IMR-90 (cell line): ENCODE results near the gene BSDC1. TPM values are rescaled to one million over a fixed set of nuclear protein-coding genes. Genes with fewer than 3 reads are reported as not detected.

Experiments
- ATAC-seq: fragments of 200-7000 bp; cut with Tn5 transposase; 2 replicates; pipeline ENCODE4 v1.9.1; 2020; ENCODE audit warnings: low read depth, mild to moderate bottlenecking, moderate library complexity
- BruUV-seq: library from RNA; stranded (reverse); fragments of 400-500 nt; replicated peaks from 2 replicates; lab custom pipeline; 2021; lab: Mats Ljungman, UMichigan
- CTCF ChIA-PET: fragments of 300-600 bp; formaldehyde crosslinking; extraction: SDS; loops from one replicate; lab custom pipeline; 2021; ENCODE audit warnings: antibody characterized with exemption; lab: Yijun Ruan, JAX
- POLR2A ChIA-PET: fragments of 300-600 bp; sonication (Branson Sonifier 250); formaldehyde crosslinking; loops from one replicate; lab custom pipeline; 2022; ENCODE audit warnings: antibody characterized with exemption; ENCODE audit not compliant: unreplicated experiment; lab: Charles Lee
- DNase-seq: peaks from one replicate; pipeline ENCODE4 v3.0.0; 2013
- H2AFZ ChIP-seq: replicated peaks from 2 replicates; pipeline ENCODE3; 2013; ENCODE audit warnings: low read length, mild to moderate bottlenecking; ENCODE audit not compliant: poor library complexity
- H2AK5ac ChIP-seq: 2 replicates; pipeline ENCODE4 v1.6.1; 2013; ENCODE audit warnings: low read depth, low read length, inconsistent platforms
- H2AK9ac ChIP-seq: replicated peaks from 2 replicates; pipeline ENCODE3; 2013; ENCODE audit warnings: mild to moderate bottlenecking, low read depth, low read length, moderate library complexity; ENCODE audit not compliant: poor library complexity
- H2BK120ac ChIP-seq: 2 replicates; pipeline ENCODE4 v1.6.1; 2013; ENCODE audit warnings: low read depth, low read length, inconsistent platforms
- H2BK15ac ChIP-seq: 3 replicates; pipeline ENCODE4 v1.6.1; 2013; ENCODE audit warnings: low read depth, low read length, inconsistent platforms
- H2BK20ac ChIP-seq: 2 replicates; pipeline ENCODE4 v1.6.1; 2013; ENCODE audit warnings: low read depth, mild to moderate bottlenecking, inconsistent platforms, low read length, moderate library complexity
- H2BK5ac ChIP-seq: 2 replicates; pipeline ENCODE4 v1.6.1; 2013; ENCODE audit warnings: mild to moderate bottlenecking, low read depth, low read length, inconsistent platforms; ENCODE audit not compliant: poor library complexity, severe bottlenecking
- H3K14ac ChIP-seq: replicated peaks from 2 replicates; pipeline ENCODE4 v1.6.1; 2013; ENCODE audit warnings: low read depth, low read length, inconsistent platforms
- H3K18ac ChIP-seq: 2 replicates; pipeline ENCODE4 v1.6.1; 2013; ENCODE audit warnings: low read depth, low read length, control low read depth
- H3K23ac ChIP-seq: 2 replicates; pipeline ENCODE4 v1.6.1; 2013; ENCODE audit warnings: low read depth, low read length, inconsistent platforms
- H3K27ac ChIP-seq: 2 replicates; pipeline ENCODE4 v1.5.1; 2013; ENCODE audit warnings: mild to moderate bottlenecking, control low read depth, low read length; ENCODE audit not compliant: insufficient read depth
- H3K27me3 ChIP-seq: 2 replicates; pipeline ENCODE4 v1.6.1; 2013; ENCODE audit warnings: low read length; ENCODE audit not compliant: control insufficient read depth, insufficient read depth
- H3K36me3 ChIP-seq: 2 replicates; pipeline ENCODE4 v1.6.1; 2013; ENCODE audit warnings: low read length, mixed read lengths; ENCODE audit not compliant: control insufficient read depth, insufficient read depth
- H3K4ac ChIP-seq: 2 replicates; pipeline ENCODE4 v1.6.1; 2013; ENCODE audit warnings: low read depth, low read length, inconsistent platforms
- H3K4me1 ChIP-seq: 2 replicates; pipeline ENCODE4 v1.6.1; 2013; ENCODE audit warnings: low read length, mixed read lengths; ENCODE audit not compliant: control insufficient read depth, insufficient read depth
- H3K4me2 ChIP-seq: 2 replicates; pipeline ENCODE4 v1.6.1; 2013; ENCODE audit warnings: low read depth, mild to moderate bottlenecking, control low read depth, low read length, moderate library complexity
- H3K4me3 ChIP-seq: 2 replicates; pipeline ENCODE4 v1.5.1; 2013; ENCODE audit warnings: low read depth, mild to moderate bottlenecking, control low read depth, low read length, moderate library complexity; ENCODE audit not compliant: insufficient read depth
- H3K56ac ChIP-seq: 2 replicates; pipeline ENCODE4 v1.6.1; 2013; ENCODE audit warnings: low read length, inconsistent platforms; ENCODE audit not compliant: insufficient read depth; ENCODE audit errors: extremely low read depth
- H3K79me1 ChIP-seq, 2 experiments: 2 replicates each; pipeline ENCODE4 v1.6.1; 2013; ENCODE audit warnings: low read length in 2 of 2, inconsistent platforms in 1 of 2, low read depth in 1 of 2
- H3K9ac ChIP-seq: 2 replicates; pipeline ENCODE4 v1.6.1; 2013; ENCODE audit warnings: low read depth, low read length, control low read depth
- H3K9me1 ChIP-seq: 2 replicates; pipeline ENCODE4 v1.6.1; 2013; ENCODE audit warnings: low read length, inconsistent platforms; ENCODE audit not compliant: insufficient read depth
- H3K9me3 ChIP-seq: 2 replicates; pipeline ENCODE4 v1.6.1; 2013; ENCODE audit warnings: low read length; ENCODE audit not compliant: control insufficient read depth, insufficient read depth
- H4K20me1 ChIP-seq: 2 replicates; pipeline ENCODE4 v1.6.1; 2013; ENCODE audit warnings: low read length, inconsistent platforms; ENCODE audit not compliant: insufficient read depth
- H4K5ac ChIP-seq: 2 replicates; pipeline ENCODE4 v1.6.1; 2013; ENCODE audit warnings: mild to moderate bottlenecking, low read depth, low read length, control low read depth
- H4K8ac ChIP-seq, 2 experiments: 2 replicates each; pipeline ENCODE4 v1.6.1; 2013; ENCODE audit warnings: low read depth in 2 of 2, low read length in 2 of 2, control low read depth in 1 of 2, inconsistent platforms in 1 of 2
- H4K91ac ChIP-seq: 2 replicates; pipeline ENCODE4 v1.6.1; 2013; ENCODE audit warnings: low read depth, low read length, inconsistent platforms; ENCODE audit not compliant: insufficient read depth
- CHD1 ChIP-seq: IDR thresholded peaks from 2 replicates; pipeline ENCODE4 v1.6.1; 2012; ENCODE audit warnings: low read depth, low read length, improper control_type of control experiment
- FOS ChIP-seq: fragments of 150-350 bp; IDR thresholded peaks from 2 replicates; pipeline ENCODE4 v1.6.1; 2016; ENCODE audit warnings: low read depth, low read length
- SMC3 ChIP-seq: fragments of 150-350 bp; IDR thresholded peaks from 2 replicates; pipeline ENCODE4 v1.6.1; 2016; ENCODE audit warnings: low read depth, mild to moderate bottlenecking, antibody characterized with exemption, low read length, moderate library complexity
- WGBS, 2 experiments: methylation state at CpG; one replicate each; pipeline versions ENCODE4 v1.1.5 to v1.1.7; 2013; ENCODE audit warnings: missing lambda C conversion rate in 2 of 2; ENCODE audit not compliant: insufficient read length in 1 of 2; ENCODE audit errors: extremely low coverage in 2 of 2; 5-methylcytosine and 5-hydroxymethylcytosine counted together
- dilution Hi-C: fragments of 300-500 bp; cut with HindIII; formaldehyde crosslinking; loops from one replicate; pipeline ENCODE4 v1.14.3; 2018; ENCODE audit warnings: low sequenced_read_pairs; ENCODE audit not compliant: unreplicated experiment
- in situ Hi-C: fragments of 300-500 bp; cut with MboI; formaldehyde crosslinking; loops from 3 replicates; pipeline ENCODE4 v1.14.3; 2019; ENCODE audit warnings: low sequenced_read_pairs, inconsistent platforms, mixed read lengths
- intact Hi-C: fragments of 100-400 bp; cut with micrococcal nuclease; formaldehyde crosslinking; loops from 2 replicates; pipeline ENCODE4 v1.10.0; 2022
- polyA plus RNA-seq, 3 experiments: library from polyadenylated mRNA; depleted of rRNA; stranded (reverse); fragments of >200 nt; gene quantifications; 2 replicates each; pipeline ENCODE4 v1.2.3, GENCODE V29; 2012; ENCODE audit warnings: low replicate concordance in 1 of 3
- total RNA-seq: library from RNA; depleted of rRNA; stranded (reverse); fragments of >200 nt; gene quantifications from 2 replicates; pipeline ENCODE4 v1.2.3, GENCODE V29; 2012

Gene BSDC1
- total and polyA plus RNA-seq, 2 of the 4 experiments (the other 2 are of a cell fraction), result 56.8 to 60.4 TPM

- no peak overlapping the region for H3K9ac ChIP-seq
- H2AK5ac ChIP-seq, result no peak overlapping the region; the same call in 1 of the 2 replicates
- no peak overlapping the region for H3K18ac ChIP-seq
- no peak overlapping the region for H3K27ac ChIP-seq
- dilution Hi-C loops (no loop called here), intact Hi-C loops (loop anchor here (5.0 kb wide), 1 partner anchor 53 kb away; the partner anchor contains the start of gene BSDC1), in situ Hi-C loops (no loop called here)
- peaks cover 5% of the 10 kb centered on the region for H3K4me1 ChIP-seq
- H4K91ac ChIP-seq, result no peak overlapping the region
- no peak overlapping the region for H2BK120ac ChIP-seq
- no peak overlapping the region for H4K5ac ChIP-seq
- H2AK9ac ChIP-seq, result peak overlapping the region; percentile 69
- no peaks in the 10 kb centered on the region for H3K27me3 ChIP-seq
- H2BK15ac ChIP-seq, result no peak overlapping the region
- DNase-seq (peak; percentile 86), ATAC-seq (no peak)
- H3K4me2 ChIP-seq, result no peak overlapping the region
- no TSS peak for BruUV-seq
- no peaks in the 10 kb centered on the region; the same call in 1 of the 2 replicates for H3K9me1 ChIP-seq
- TF ChIP-seq FOS, result peak; percentile 72
- TF ChIP-seq SMC3, result peak; percentile 7; the same call in 1 of the 2 replicates
- no peak for TF ChIP-seq CHD1
- H3K56ac ChIP-seq, result no peak overlapping the region
- no peak overlapping the region for H3K4ac ChIP-seq
- WGBS, 2 experiments, result 58% methylated on average over 2 of the region's 5 CpGs; no CpG with 5 or more reads in 1 of the 2 experiments
- POLR2A ChIA-PET, result no interaction called here
- peaks cover 1 to 11% of the 10 kb centered on the region in 2 experiments; a peak in 3 of 4 replicates for H3K79me1 ChIP-seq
- no peak overlapping the region for H3K14ac ChIP-seq
- H3K36me3 ChIP-seq, result peaks cover 2% of the 10 kb centered on the region; the same call in 1 of the 2 replicates
- no peak overlapping the region for H4K8ac ChIP-seq
- no peak overlapping the region for H2BK5ac ChIP-seq
- H4K20me1 ChIP-seq, result peaks cover 9% of the 10 kb centered on the region
- 0 out of 2 replicates have a peak overlapping the region, but pooled peaks have one; percentile 46 for H3K23ac ChIP-seq
- H3K4me3 ChIP-seq, result no peak overlapping the region
- CTCF ChIA-PET, result interaction anchor here (0.6 kb wide), 1 partner anchor 15 kb away, joined by 4 read pairs; no protein-coding TSS in a partner anchor
- no peaks in the 10 kb centered on the region for H3K9me3 ChIP-seq
- no peak overlapping the region for H2AFZ ChIP-seq
- H2BK20ac ChIP-seq, result no peak overlapping the region
Observed at GRCh38 chr1:32339363-32339978, 54.8 kb downstream of the BSDC1 start.
